Urinary bladder (tissue), 4 donors: ENCODE results near the gene CHAT. TPM values are rescaled to one million over a fixed set of nuclear protein-coding genes. Genes with fewer than 3 reads are reported as not detected.

Experiments used
- DNase-seq: peaks from one replicate; pipeline ENCODE4 v3.0.0-alpha.2; 2015; ENCODE audit errors: extremely low spot score
- H3K27ac ChIP-seq: one replicate; pipeline ENCODE4 v1.5.1; 2013; ENCODE audit warnings: low read depth, mild to moderate bottlenecking, moderate library complexity
- H3K36me3 ChIP-seq: one replicate; pipeline ENCODE4 v1.6.1; 2013; ENCODE audit warnings: mild to moderate bottlenecking, moderate library complexity; ENCODE audit not compliant: insufficient read depth
- H3K4me1 ChIP-seq: one replicate; pipeline ENCODE4 v1.6.1; 2013; ENCODE audit warnings: mild to moderate bottlenecking, moderate library complexity; ENCODE audit not compliant: insufficient read depth
- H3K4me3 ChIP-seq: one replicate; pipeline ENCODE4 v1.5.1; 2013; ENCODE audit warnings: low read depth, low read length
- WGBS: extraction: QIAGEN DNeasy Blood & Tissue Kit; methylation state at CpG from one replicate; pipeline ENCODE4 v1.1.7; 2013; 5-methylcytosine and 5-hydroxymethylcytosine counted together
- polyA plus RNA-seq: library from polyadenylated mRNA; stranded (reverse); fragments of 200-250 nt; gene quantifications from one replicate; pipeline ENCODE4 v1.2.3, GENCODE V29; 2013
- total RNA-seq: library from RNA; depleted of rRNA; stranded (reverse); fragments of >200 nt; gene quantifications from one replicate; pipeline ENCODE4 v1.2.3, GENCODE V29; 2014
- donor health status: healthy with polysubstance abuse.
- donor health status: healthy.

CHAT gene
- total and polyA plus RNA-seq, 2 donors: 0.14 TPM; not detected in 1

- Histone ChIP-seq H3K4me3 (no peak overlapping the region), H3K4me1 (no peaks in the 10 kb centered on the region), H3K36me3 (no peaks in the 10 kb centered on the region), H3K27ac (no peak overlapping the region)
- 89% methylated on average over 3 of the region's 3 CpGs for WGBS
- DNase-seq: no peak
Measured at GRCh38 chr10:49642311-49642710, 28.5 kb downstream of the CHAT start.

GRCh38 chr10:49643241-49644034 is 29.6 kb downstream of the CHAT start:
- Histone ChIP-seq H3K4me3 (no peak overlapping the region), H3K4me1 (no peaks in the 10 kb centered on the region), H3K36me3 (no peaks in the 10 kb centered on the region), H3K27ac (no peak overlapping the region)
- WGBS: 82% methylated on average over 5 of the region's 5 CpGs
- DNase-seq: no peak

- no peak for DNase-seq
- H3K36me3 ChIP-seq: no peaks in the 10 kb centered on the region
- H3K4me1 ChIP-seq: no peaks in the 10 kb centered on the region
- 72% methylated on average over 7 of the region's 7 CpGs for WGBS
- H3K27ac ChIP-seq: no peak overlapping the region
- no peak overlapping the region for H3K4me3 ChIP-seq
Measured at GRCh38 chr10:49644035-49644646, 30.3 kb downstream of the CHAT start.

GRCh38 chr10:49645417-49645816 is 31.6 kb downstream of the CHAT start:
- Histone ChIP-seq H3K4me1 (no peaks in the 10 kb centered on the region), H3K36me3 (no peaks in the 10 kb centered on the region), H3K4me3 (no peak overlapping the region), H3K27ac (no peak overlapping the region)
- no peak for DNase-seq
- 85% methylated on average over 8 of the region's 8 CpGs for WGBS

GRCh38 chr10:49645871-49646870 is 32.3 kb downstream of the CHAT start:
- no peak overlapping the region for H3K4me3 ChIP-seq
- no peak overlapping the region for H3K27ac ChIP-seq
- no peak for DNase-seq
- H3K4me1 ChIP-seq: no peaks in the 10 kb centered on the region
- 86% methylated on average over 22 of the region's 22 CpGs for WGBS
- no peaks in the 10 kb centered on the region for H3K36me3 ChIP-seq

GRCh38 chr10:49647554-49647953 is 33.7 kb downstream of the CHAT start:
- no peaks in the 10 kb centered on the region for H3K36me3 ChIP-seq
- no peak for DNase-seq
- 70% methylated on average over 4 of the region's 4 CpGs for WGBS

GRCh38 chr10:49647985-49648795 is 34.4 kb downstream of the CHAT start:
- H3K4me3 ChIP-seq: no peak overlapping the region
- H3K27ac ChIP-seq: no peak overlapping the region
- H3K4me1 ChIP-seq: no peaks in the 10 kb centered on the region
- 66% methylated on average over 18 of the region's 18 CpGs for WGBS
- DNase-seq: no peak
- no peaks in the 10 kb centered on the region for H3K36me3 ChIP-seq

More at GRCh38 chr10:49647554-49647953, 33.7 kb downstream of the CHAT start:
- H3K27ac ChIP-seq: no peak overlapping the region
- no peak overlapping the region for H3K4me3 ChIP-seq
- no peaks in the 10 kb centered on the region for H3K4me1 ChIP-seq

- Histone ChIP-seq H3K4me1 (no peaks in the 10 kb centered on the region), H3K27ac (no peak overlapping the region), H3K36me3 (no peaks in the 10 kb centered on the region), H3K4me3 (no peak overlapping the region)
- 14% methylated on average over 17 of the region's 17 CpGs for WGBS
- no peak for DNase-seq
Measured at GRCh38 chr10:49649294-49649693, 35.5 kb downstream of the CHAT start.

- H3K4me3 ChIP-seq: no peak overlapping the region
- H3K27ac ChIP-seq: no peak overlapping the region
- DNase-seq: no peak
- no peaks in the 10 kb centered on the region for H3K4me1 ChIP-seq
- 54% methylated on average over 8 of the region's 8 CpGs for WGBS
- H3K36me3 ChIP-seq: no peaks in the 10 kb centered on the region
Measured at GRCh38 chr10:49649936-49650723, 36.3 kb downstream of the CHAT start.

- no peaks in the 10 kb centered on the region for H3K4me1 ChIP-seq
- no peak overlapping the region for H3K27ac ChIP-seq
- WGBS: 93% methylated on average over 1 of the region's 1 CpG
- DNase-seq: no peak
- no peaks in the 10 kb centered on the region for H3K36me3 ChIP-seq
- H3K4me3 ChIP-seq: no peak overlapping the region
Measured at GRCh38 chr10:49650724-49651034, 36.8 kb downstream of the CHAT start.

- Histone ChIP-seq H3K4me3 (no peak overlapping the region), H3K27ac (no peak overlapping the region), H3K4me1 (no peaks in the 10 kb centered on the region), H3K36me3 (no peaks in the 10 kb centered on the region)
- no peak for DNase-seq
- 81% methylated on average over 15 of the region's 15 CpGs for WGBS
Measured at GRCh38 chr10:49651039-49651835, 37.4 kb downstream of the CHAT start.

GRCh38 chr10:49651917-49652316 is 38.1 kb downstream of the CHAT start:
- Histone ChIP-seq H3K27ac (no peak overlapping the region), H3K4me1 (no peaks in the 10 kb centered on the region), H3K4me3 (no peak overlapping the region), H3K36me3 (no peaks in the 10 kb centered on the region)
- 76% methylated on average over 2 of the region's 2 CpGs for WGBS
- DNase-seq: no peak
